HG02840 (cell line): Measurements from ENCODE around the gene ELOVL1.

Source experiments
- ATAC-seq: cut with Tn5 transposase; IDR thresholded peaks from one replicate; pipeline ENCODE4 v1.9.1; 2021; ENCODE audit warnings: mild to moderate bottlenecking, moderate library complexity, moderate number of reproducible peaks; ENCODE audit not compliant: unreplicated experiment, low FRiP score

Gene ELOVL1

GRCh38 chr1:43358121-43358745, 9.6 kb downstream of the ELOVL1 start:
- no peak for ATAC-seq

- no peak for ATAC-seq
Measured at GRCh38 chr1:43357251-43357650, 10.6 kb downstream of the ELOVL1 start.

DNA sequence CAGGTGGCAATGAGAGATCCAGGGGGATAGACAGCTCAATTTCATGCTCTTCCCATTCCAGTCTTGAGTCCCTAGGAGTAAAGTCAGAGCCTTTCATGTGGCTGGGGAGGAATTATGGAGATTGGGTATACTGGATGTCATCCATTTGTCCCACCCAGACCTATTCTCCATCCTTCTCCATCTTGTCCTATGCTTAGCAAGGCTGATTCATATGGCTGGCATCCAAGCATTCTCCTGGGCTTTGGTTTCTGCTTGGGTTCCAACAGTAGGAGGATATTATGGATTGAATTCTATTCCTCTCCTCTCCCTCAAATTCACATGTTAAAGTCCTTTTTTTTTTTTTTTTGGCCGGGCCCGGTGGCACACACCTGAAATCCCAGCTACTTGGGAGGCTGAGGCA, 12.9 kb downstream of the ELOVL1 start:
- no peak for ATAC-seq

DNA sequence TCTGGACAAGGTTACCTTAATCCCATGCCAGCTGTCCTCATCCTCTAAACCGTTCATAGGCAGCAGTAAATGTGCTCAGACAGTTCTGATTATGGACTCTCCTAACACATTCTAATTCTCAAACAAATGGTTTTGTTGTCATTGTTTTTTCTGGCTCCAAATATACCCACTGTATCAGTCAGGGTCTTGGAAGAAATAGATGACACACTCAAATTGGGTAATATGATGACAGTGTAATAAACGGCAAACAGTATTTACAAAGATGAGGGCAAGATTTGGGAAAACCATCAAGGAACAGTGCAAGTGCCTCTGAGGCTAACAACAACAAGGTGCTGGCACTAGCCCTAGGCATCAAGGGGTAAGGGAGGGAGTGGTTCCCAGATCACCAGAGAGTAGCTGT, 13.3 kb downstream of the ELOVL1 start:
- no peak for ATAC-seq

DNA sequence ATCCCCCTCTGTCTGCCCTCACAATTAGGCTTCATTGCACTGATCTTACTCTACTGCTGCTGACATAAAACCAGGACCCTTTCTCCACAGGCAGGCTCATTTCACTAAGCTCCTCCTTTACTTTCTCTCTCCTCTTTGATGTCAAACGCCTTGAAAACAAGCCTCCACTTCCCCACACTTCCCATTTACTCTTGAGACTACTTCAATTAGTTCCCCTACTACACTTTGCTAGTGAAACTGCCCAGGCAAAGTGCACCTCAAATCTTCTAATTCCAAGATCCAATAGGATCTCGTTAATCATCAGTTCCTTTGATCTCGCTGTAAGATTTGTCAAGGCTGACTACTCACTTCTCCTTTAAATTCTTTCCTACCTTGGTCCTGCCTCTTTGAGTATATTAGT, 14.9 kb downstream of the ELOVL1 start:
- ATAC-seq, result no peak

- ATAC-seq, result no peak
Measured at GRCh38 chr1:43352351-43352705, 15.5 kb downstream of the ELOVL1 start.

- ATAC-seq, result no peak
Measured at GRCh38 chr1:43351421-43352350, 16.1 kb downstream of the ELOVL1 start.

DNA sequence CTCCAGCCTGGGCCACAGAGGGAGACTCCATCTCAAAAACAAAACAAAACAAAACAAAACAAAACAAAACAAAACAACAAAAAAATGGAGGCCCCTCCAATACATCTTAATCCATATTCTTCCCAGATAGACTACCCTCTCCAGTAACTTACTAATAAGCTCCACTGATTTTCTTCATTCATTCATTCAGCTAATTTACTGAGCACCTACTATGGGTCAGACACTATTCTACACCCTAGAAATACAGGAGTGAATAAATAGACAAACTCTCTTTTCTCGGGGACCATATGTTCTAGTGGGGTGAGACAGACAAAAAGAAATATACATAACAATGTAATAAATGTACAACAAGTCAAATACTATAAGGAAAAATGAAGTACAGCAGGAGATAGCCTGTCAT, 16.8 kb downstream of the ELOVL1 start:
- no peak for ATAC-seq

DNA sequence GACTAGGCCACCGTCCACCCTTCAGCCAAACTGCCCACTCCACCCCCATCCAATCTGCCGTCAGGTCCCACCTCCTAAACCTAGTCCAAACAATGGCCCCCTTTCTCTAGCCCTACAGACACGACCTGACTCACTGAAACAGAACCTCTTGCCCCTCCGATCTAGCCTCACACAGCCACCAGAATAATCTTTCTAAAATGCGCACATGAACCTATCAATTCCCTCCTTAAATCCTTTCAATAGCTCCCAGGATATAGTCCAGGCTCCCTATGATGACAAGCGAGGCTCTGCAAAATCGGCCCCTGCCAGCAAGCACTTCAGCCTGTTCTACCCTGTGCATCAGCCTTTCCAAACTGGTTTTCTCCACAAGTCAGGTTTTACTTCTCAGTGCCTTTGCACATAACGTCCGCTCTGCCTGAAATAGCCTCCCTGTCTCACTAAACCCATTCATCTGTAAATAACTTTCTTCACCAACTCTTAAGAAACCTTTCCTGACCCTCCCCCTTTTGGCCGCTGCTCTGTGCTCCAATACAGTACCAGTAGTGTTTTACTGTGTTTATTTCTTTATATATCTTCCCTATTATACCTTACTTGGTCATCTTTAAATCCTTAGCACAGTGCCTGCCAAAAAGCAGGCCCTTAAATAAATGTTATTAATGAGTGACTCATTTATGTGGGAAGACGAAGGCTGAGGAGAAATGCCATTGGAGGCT, 18.1 kb downstream of the ELOVL1 start:
- ATAC-seq, result no peak

- no peak for ATAC-seq
Measured at GRCh38 chr1:43348809-43349593, 18.8 kb downstream of the ELOVL1 start.

DNA sequence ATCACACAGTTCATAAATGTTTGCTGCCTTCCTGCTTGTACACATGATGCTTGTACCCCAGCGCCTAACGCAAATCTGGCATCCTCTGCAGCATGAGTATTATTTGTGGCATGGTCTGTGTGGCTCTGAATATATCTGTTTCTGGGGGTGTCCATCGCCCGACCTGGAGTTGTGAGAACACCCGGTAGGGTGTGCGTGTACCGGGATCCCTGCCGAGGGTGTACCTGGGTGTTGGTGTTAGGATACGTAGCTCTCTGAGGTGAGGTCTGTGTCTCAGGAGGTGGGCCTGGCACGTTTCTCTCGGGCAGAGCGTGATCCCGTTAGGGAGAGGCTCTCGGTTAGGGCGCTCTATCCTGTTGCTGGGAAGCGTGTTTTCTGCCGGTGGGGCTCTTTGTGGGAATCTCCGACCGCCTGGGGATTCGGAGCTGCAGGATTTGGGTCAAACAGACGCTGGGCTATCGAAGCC, 19.4 kb downstream of the ELOVL1 start:
- no peak for ATAC-seq

- ATAC-seq, result no peak
Measured at GRCh38 chr1:43346636-43347035, 21.2 kb downstream of the ELOVL1 start.

GRCh38 chr1:43345120-43345519, 22.7 kb downstream of the ELOVL1 start:
- no peak for ATAC-seq

DNA sequence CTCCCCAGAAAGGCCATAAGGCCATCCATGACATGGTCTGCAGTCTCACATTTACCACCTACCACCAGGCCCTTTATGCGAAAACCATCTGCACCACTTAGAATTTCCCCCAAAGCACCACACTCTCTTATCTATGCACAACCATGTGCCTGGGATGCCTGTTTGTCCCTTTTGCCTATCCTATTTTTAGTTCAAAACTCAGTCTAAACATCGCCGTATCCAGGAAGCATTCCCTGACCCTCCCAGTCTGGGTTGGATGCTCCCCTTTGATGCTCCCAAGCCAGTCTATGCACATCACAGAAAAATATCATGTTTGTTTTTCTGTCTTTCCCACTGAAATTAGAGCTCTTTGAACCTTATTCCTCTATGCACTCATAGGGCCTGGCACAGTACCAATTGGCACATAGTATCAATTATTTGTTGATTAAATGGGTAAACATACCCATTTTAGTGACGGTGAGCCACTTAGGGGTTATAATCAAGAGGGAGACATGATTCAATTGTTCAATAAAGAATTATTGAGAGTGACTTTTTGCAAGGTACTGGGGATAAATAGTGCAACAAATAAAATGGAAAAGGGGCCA, 23.5 kb downstream of the ELOVL1 start:
- no peak for ATAC-seq

DNA sequence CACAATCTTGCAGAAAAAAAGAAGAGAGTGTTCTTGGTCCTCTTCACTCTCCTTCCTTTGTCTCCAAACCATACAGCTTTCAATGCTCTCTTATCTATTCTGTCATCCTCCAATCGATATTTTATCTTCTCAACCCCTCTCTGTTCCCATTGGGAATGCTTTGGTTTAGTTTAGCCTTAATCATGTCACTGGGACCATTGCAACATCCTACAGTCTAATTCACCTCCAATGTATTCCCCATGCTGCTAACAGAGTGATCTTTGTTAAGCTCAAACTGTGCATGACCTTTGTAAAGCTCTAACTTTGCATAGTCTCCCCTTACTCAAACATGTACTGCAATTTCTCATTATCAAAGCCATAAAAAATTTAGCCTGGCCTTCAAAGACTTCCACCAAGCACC, 27.3 kb downstream of the ELOVL1 start:
- no peak for ATAC-seq

DNA sequence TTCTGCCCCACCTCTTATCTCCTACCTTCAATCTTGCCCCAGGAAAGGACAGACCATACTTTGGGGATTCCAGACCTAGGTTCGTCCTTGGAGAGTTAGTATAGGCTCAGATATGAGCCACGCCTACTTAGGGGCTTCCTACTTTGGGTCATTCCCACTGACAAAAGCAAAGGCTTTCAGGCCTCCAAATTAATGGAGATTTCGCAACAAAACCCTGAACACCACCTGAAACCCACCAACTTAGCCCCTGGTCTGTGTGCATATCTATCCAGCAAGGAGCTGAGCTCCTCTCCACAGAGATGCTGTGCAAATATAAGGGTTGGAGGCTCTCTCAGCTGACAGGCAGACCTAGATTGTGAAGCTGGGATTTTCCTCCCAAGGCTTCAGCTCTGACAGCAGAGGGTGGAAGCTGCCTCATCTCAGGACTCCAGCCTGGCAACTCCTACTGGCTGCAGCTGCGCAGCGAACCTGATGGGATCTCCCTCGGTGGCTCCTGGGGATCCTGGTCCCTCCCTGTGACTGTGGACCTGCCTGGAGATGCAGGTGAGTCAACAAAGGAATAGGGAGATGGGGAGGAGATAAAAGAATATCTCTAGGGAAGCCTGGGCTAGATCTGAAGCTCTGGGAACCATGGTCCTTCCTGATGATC, 28.1 kb downstream of the ELOVL1 start:
- no peak for ATAC-seq

GRCh38 chr1:43338001-43338400, 29.8 kb downstream of the ELOVL1 start:
- no peak for ATAC-seq

- no peak for ATAC-seq
Measured at GRCh38 chr1:43337588-43337987, 30.2 kb downstream of the ELOVL1 start, which contains the start of gene MPL. TSS of gene MPL (plus strand) at chr1:43337818. CDS start at chr1:43337849, 31 bp downstream.

DNA sequence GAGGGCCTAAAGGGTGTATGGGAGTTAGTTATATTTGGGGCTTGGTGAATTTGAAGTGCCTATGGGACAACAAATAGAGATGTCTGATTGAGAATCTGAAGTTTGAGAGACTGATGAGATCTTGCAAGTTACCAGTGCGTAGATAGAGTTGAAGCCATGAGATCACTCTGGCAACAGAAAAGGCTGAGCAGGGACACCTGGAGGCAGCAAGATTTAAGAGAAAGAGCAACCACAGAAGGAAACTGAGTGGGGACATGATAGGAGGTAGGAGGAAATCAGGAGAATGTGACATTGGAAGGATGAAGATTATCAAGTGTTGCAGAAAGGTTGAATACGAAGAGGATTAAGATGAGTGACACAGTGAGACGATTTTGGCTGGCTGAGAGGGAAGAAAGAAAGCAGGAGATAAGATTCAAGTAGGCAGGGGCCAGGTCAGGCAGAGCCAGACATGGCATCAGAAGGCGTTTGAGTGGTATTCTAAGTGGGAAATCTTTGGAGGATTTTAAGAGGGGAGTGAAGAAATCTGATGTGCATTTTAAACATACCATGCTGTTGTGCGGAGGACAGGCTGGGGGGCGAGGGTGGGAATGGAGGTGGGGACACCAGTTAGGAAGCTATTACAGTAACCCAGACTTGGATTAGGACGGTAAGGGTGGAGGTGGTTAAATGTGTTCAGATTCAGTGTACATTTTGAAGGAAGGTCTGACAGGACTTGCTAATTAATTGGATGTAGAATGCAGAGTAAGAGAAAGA, 33.2 kb downstream of the ELOVL1 start:
- ATAC-seq, result no peak
